Breast epithelium (tissue), 4 donors: ENCODE results near the gene TLR8. TPM values are rescaled to one million over a fixed set of nuclear protein-coding genes. Genes with fewer than 3 reads are reported as not detected.

ENCODE experiments used
- DNase-seq, 2 donors: peaks; one replicate each; pipeline ENCODE4 v3.0.0-alpha.2; 2019; ENCODE audit warnings: low spot score in 2 of 2
- H3K27ac ChIP-seq, 2 donors: fragments of 200-600 bp; sonication (generic) in 1 of 2; one replicate each; pipeline ENCODE4 v1.5.1; 2016 to 2019; ENCODE audit warnings: mild to moderate bottlenecking in 1 of 2
- H3K27me3 ChIP-seq, 2 donors: fragments of 200-600 bp; sonication (generic) in 1 of 2; one replicate each; pipeline versions ENCODE4 v1.5.1 to v1.6.0; 2017 to 2019; ENCODE audit warnings: control low read depth in 1 of 2, mild to moderate bottlenecking in 1 of 2
- H3K36me3 ChIP-seq: fragments of 200-600 bp; one replicate; pipeline ENCODE4 v1.5.1; 2019
- H3K4me1 ChIP-seq, 2 donors: fragments of 200-600 bp; sonication (generic); one replicate each; pipeline ENCODE4 v1.5.1; 2016 to 2019; ENCODE audit warnings: control low read depth in 1 of 2
- H3K4me3 ChIP-seq, 3 donors: fragments of 200-600 bp; sonication (generic); 1 replicate in 2 of 3; 2 replicates in 1 of 3; pipeline ENCODE4 v1.5.1; 2016 to 2019; ENCODE audit warnings: mild to moderate bottlenecking in 3 of 3, moderate library complexity in 2 of 3
- H3K9me3 ChIP-seq, 2 donors: fragments of 200-600 bp; sonication (generic) in 1 of 2; one replicate each; pipeline ENCODE4 v1.5.1; 2016 to 2019; ENCODE audit warnings: control low read depth in 1 of 2
- CTCF ChIP-seq, 3 donors: fragments of 450-650 bp; IDR thresholded peaks; one replicate each; pipeline ENCODE4 v1.5.1; 2016 to 2017; ENCODE audit warnings: antibody characterized with exemption in 3 of 3, mild to moderate bottlenecking in 3 of 3, moderate library complexity in 3 of 3
- POLR2A ChIP-seq: fragments of 450-650 bp; IDR thresholded peaks from one replicate; pipeline ENCODE4 v1.6.1; 2016; ENCODE audit warnings: antibody characterized with exemption, mild to moderate bottlenecking, moderate library complexity
- POLR2AphosphoS5 ChIP-seq, 3 donors: sonication (generic); formaldehyde crosslinking; IDR thresholded peaks; one replicate each; pipeline ENCODE4 v1.6.1; 2017; ENCODE audit warnings: antibody characterized with exemption in 3 of 3
- intact Hi-C: fragments of 100-400 bp; cut with DNase I; formaldehyde crosslinking; loops from one replicate; pipeline ENCODE4 v1.15.1; 2023; ENCODE audit warnings: low total_unique reads
- total RNA-seq, 3 donors: library from RNA; depleted of rRNA; stranded (reverse); fragments of >200 nt; gene quantifications; one replicate each; pipeline ENCODE4 v1.1.0, GENCODE V29; 2016

Gene TLR8
- total RNA-seq, 3 donors from 2014 or later = 0.66 to 6.6 (median 1.0) TPM

DNA sequence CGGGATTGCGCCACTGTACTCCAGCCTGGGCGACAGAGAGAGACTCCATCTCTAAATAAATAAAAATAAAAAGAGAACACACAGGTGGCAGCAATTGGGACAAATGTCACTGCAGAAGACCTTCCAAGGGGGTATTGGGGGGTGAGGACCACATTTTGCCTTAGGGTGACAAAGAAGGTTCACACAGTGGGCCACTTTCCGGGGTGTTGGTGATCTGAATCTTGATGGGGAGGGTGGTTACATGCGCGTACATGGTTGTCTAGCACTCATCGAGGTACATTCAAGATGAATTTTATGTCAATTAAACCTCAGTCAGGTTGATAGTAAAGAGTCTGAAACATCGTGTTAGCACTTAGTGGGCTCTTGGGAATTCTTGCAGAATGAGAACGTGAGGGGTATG, 48.0 kb downstream of the TLR8 start:
- intact Hi-C loops = no loop called here
- peaks cover 0 to 23% of the 10 kb centered on the region in 2 donors for H3K27me3 ChIP-seq

DNA sequence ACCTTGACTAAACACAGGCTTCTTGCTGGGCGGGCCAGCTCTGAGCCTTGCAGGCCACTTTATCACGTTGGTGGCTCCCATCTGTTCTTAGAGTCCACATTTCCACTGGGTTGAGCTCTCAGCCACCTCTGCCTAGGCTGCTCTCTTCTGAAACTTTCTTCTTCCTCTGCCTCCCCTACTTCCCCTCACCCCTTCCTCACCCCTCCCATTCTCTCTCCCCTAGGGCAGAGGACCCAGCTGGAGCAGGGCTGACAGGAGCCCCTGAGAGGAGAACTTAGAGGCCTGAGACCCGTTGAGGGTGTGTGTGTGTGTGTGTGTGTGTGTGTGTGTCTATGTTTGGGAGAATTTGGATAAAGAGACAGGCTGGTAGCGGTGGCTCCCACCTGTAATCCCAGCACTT, 48.6 kb downstream of the TLR8 start:
- H3K27ac ChIP-seq = no peak overlapping the region
- no peaks in the 10 kb centered on the region for H3K9me3 ChIP-seq
- TF ChIP-seq CTCF (IDR thresholded peaks at IDR 0.05) (no peak), POLR2A (no peak), POLR2AphosphoS5 (IDR thresholded peaks at IDR 0.05) (no peak)
- peaks cover 0 to 20% of the 10 kb centered on the region in 2 donors for H3K27me3 ChIP-seq
- H3K36me3 ChIP-seq = no peaks in the 10 kb centered on the region
- no peak overlapping the region for H3K4me3 ChIP-seq
- intact Hi-C loops = no loop called here
- H3K4me1 ChIP-seq = no peaks in the 10 kb centered on the region
- no peak for DNase-seq

More for the DNA sequence above, 48.0 kb downstream of the TLR8 start:
- Histone ChIP-seq H3K9me3 (no peaks in the 10 kb centered on the region), H3K27ac (no peak overlapping the region), H3K36me3 (no peaks in the 10 kb centered on the region), H3K4me1 (no peaks in the 10 kb centered on the region), H3K4me3 (no peak overlapping the region)
- DNase-seq = no peak
- no peak for TF ChIP-seq POLR2A

- H3K36me3 ChIP-seq = no peaks in the 10 kb centered on the region
- peak overlapping the region; percentile 30 to 68 for H3K27ac ChIP-seq
- intact Hi-C loops = no loop called here
- H3K9me3 ChIP-seq = no peaks in the 10 kb centered on the region
- H3K4me3 ChIP-seq = peak overlapping the region in 1 of 3 donors; percentile 19
- H3K27me3 ChIP-seq = peaks cover 0 to 12% of the 10 kb centered on the region in 2 donors
- no peaks in the 10 kb centered on the region for H3K4me1 ChIP-seq
- TF ChIP-seq POLR2A (no peak), POLR2AphosphoS5 (IDR thresholded peaks at IDR 0.05) (no peak)
- no peak for DNase-seq
Measured at GRCh38 chrX:12955882-12956703, 49.7 kb downstream of the TLR8 start.

- Histone ChIP-seq H3K27me3 (peaks cover 0 to 10% of the 10 kb centered on the region in 2 donors), H3K4me3 (peak overlapping the region in 1 of 3 donors; percentile 19), H3K9me3 (no peaks in the 10 kb centered on the region), H3K27ac (peak overlapping the region in 1 of 2 donors; percentile 68), H3K4me1 (no peaks in the 10 kb centered on the region), H3K36me3 (no peaks in the 10 kb centered on the region)
- intact Hi-C loops = no loop called here
- no peak for DNase-seq
- TF ChIP-seq POLR2A (no peak), CTCF (IDR thresholded peaks at IDR 0.05) (no peak), POLR2AphosphoS5 (IDR thresholded peaks at IDR 0.05) (no peak)
Measured at GRCh38 chrX:12956704-12957534, 50.5 kb downstream of the TLR8 start.

DNA sequence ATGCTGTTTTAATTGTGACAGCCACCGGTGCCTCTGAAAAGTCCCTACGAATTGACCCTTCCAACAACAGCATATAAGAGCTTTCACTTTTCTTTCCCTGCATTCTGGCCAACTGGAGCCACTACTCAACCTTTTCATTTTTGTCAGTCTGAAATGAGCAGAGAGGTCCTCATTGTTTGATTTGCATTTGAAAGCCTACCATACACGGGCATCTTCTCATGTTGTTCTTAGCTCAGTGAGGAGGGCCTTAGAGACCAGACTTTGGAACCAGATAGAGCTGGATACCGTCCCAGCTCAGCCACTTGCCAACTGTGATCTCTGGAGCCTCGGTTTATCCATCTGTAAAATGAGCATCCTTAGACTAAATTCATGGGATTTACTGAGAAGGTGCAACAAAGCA, 51.6 kb downstream of the TLR8 start:
- no peak overlapping the region for H3K27ac ChIP-seq
- H3K4me3 ChIP-seq = no peak overlapping the region
- H3K27me3 ChIP-seq = peaks cover 0 to 8% of the 10 kb centered on the region in 2 donors
- no peaks in the 10 kb centered on the region for H3K9me3 ChIP-seq
- no peak for TF ChIP-seq CTCF (IDR thresholded peaks at IDR 0.05)
- no peaks in the 10 kb centered on the region for H3K4me1 ChIP-seq
- H3K36me3 ChIP-seq = no peaks in the 10 kb centered on the region
- no peak for DNase-seq
- intact Hi-C loops = no loop called here

DNA sequence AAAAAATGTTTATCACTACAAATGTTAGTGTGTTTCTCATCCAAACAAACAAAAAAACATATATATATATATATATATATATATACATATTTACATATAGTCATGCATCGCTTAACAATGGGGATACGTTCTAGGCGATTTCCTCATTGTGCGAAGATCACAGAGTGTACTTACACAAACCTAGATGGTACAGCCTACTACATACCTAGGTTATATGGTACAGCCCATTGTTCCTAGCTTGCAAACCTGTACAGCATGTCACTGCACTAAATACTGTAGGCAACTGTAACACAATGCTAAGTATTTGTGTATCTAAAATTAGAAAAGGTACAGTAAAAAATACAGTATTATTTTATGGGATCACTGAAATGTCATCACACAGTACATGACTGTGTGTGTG, 52.0 kb downstream of the TLR8 start:
- TF ChIP-seq POLR2AphosphoS5 (IDR thresholded peaks at IDR 0.05) = no peak
- TF ChIP-seq CTCF (IDR thresholded peaks at IDR 0.05) = no peak
- TF ChIP-seq POLR2A = no peak
- Histone ChIP-seq H3K9me3 (no peaks in the 10 kb centered on the region), H3K27me3 (peaks cover 0 to 4% of the 10 kb centered on the region in 2 donors), H3K4me3 (no peak overlapping the region), H3K36me3 (no peaks in the 10 kb centered on the region), H3K27ac (no peak overlapping the region), H3K4me1 (no peaks in the 10 kb centered on the region)
- no peak for DNase-seq
- intact Hi-C loops = no loop called here
